Left ventricle myocardium inferior (tissue), 1 donor: ENCODE measurements around the gene IZUMO1. TPM values are rescaled to one million over a fixed set of nuclear protein-coding genes. Genes with fewer than 3 reads are reported as not detected.
"Not testable (repeated sequence)": the region's sequence is repeated elsewhere in the genome, so short reads cannot be mapped to it uniquely, and the experiment has no call there.

Experiments used
- DNase-seq: peaks from one replicate; pipeline ENCODE4 v3.0.0-alpha.2; 2020
- H3K27ac ChIP-seq: fragments of 200-600 bp; replicated peaks from 2 replicates; pipeline ENCODE4 v1.8.0; 2021
- H3K27me3 ChIP-seq: fragments of 200-600 bp; 2 replicates; pipeline ENCODE4 v1.8.0; 2021; ENCODE audit warnings: low read depth
- H3K36me3 ChIP-seq: fragments of 200-600 bp; 2 replicates; pipeline ENCODE4 v1.8.0; 2021
- H3K4me1 ChIP-seq: fragments of 200-600 bp; 2 replicates; pipeline ENCODE4 v1.8.0; 2021
- H3K4me3 ChIP-seq: fragments of 200-600 bp; 2 replicates; pipeline ENCODE4 v1.8.0; 2021; ENCODE audit warnings: mild to moderate bottlenecking, moderate library complexity
- H3K9me3 ChIP-seq: fragments of 200-600 bp; replicated peaks from 2 replicates; pipeline ENCODE4 v1.8.0; 2021
- CTCF ChIP-seq: fragments of 200-600 bp; IDR thresholded peaks from 2 replicates; pipeline ENCODE4 v1.8.0; 2021; ENCODE audit warnings: antibody characterized with exemption, mild to moderate bottlenecking, borderline replicate concordance
- intact Hi-C: fragments of 100-400 bp; cut with micrococcal nuclease; formaldehyde crosslinking; loops from one replicate; pipeline ENCODE4 v1.11.0; 2022
- long read RNA-seq: library from polyadenylated mRNA; unstranded; transcript quantifications from one replicate; pipeline ENCODE4 v2.0.0, GENCODE V29; 2021
- total RNA-seq: library from RNA; stranded (reverse); fragmentation: NEBNext Ultra II Directional; extraction: Animal tissue kit (Norgen Biotek cat#: 25700); gene quantifications from one replicate; pipeline ENCODE4 v1.2.1, GENCODE V29; 2021
- donor health status: DM: no; HTN: yes; CAD: no; lungs with severe emphysema.

IZUMO1 gene
- 0.60 TPM for total RNA-seq
- long read RNA-seq = 0 reads

DNA sequence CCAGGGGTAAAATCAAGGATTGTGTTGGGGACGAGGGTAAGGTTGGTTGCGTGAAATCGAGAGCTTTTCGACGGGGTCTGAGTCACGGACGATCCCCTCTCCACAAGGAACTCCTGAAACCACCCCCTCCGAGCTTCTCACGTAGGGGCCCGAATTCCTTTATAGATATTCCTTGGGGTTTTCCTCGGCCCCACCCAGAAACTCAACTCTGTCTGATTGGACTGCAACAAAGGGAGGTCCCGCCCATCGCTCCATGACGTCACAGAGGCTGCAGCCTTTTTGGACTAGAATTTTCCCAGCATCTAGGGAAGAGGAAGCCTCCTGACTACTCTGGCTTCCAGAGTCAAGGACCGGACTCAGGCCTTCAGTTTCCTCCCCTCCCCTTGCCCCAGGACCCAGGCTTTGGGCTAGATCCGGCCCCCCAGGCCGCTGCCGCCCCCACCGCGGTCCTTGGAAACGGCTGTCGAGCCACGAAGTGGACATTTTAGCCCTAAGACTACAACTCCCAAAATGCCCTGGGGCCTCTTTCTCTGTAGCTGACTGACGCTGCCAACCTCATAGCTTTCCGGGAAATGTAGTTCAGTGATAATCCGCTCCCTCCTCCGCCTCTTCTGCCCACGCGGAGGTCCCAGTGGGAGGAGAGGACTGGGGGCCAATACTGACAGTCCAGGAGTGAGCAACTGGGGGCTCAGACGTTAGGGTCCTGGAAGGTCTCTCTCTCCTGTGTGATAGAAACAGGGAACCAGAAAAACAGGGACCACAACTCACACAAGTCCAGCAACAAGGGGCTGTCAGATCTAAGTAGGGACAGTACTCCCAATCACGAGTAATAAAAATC lies at the start of gene IZUMO1:
IZUMO1 (minus strand) TSS at position 172 of the 838 bp plus-strand sequence. CDS start 1,050 bp downstream, outside the sequence.
- peaks cover 27% of the 10 kb centered on the region for H3K27me3 ChIP-seq
- DNase-seq = peak; percentile 84

GRCh38 chr19:48795685-48796070 lies 49.0 kb upstream of the IZUMO1 start:
- H3K4me3 ChIP-seq = no peak overlapping the region
- peaks cover 15% of the 10 kb centered on the region for H3K4me1 ChIP-seq
- intact Hi-C loops = loop anchor here (2.0 kb wide), 1 partner anchor 41 kb away; the partner anchor contains the start of gene HSD17B14
- peak; percentile 52 for DNase-seq
- H3K27ac ChIP-seq = peak overlapping the region; percentile 84
- H3K36me3 ChIP-seq = no peaks in the 10 kb centered on the region
- TF ChIP-seq CTCF = no peak
- no peaks in the 10 kb centered on the region for H3K27me3 ChIP-seq
- no peaks in the 10 kb centered on the region for H3K9me3 ChIP-seq

More for the DNA sequence above, at the start of gene IZUMO1:
- intact Hi-C loops = loop anchor here (10.0 kb wide), 1 partner anchor 102 kb away; the partner anchor contains the start of gene CA11
- Histone ChIP-seq H3K4me1 (peaks cover 28% of the 10 kb centered on the region), H3K36me3 (peaks cover 8% of the 10 kb centered on the region), H3K9me3 (no peaks in the 10 kb centered on the region), H3K27ac (peak within 1 kb of the TSS; percentile 90), H3K4me3 (peak within 1 kb of the TSS; percentile 61)
- no peak for TF ChIP-seq CTCF

DNA sequence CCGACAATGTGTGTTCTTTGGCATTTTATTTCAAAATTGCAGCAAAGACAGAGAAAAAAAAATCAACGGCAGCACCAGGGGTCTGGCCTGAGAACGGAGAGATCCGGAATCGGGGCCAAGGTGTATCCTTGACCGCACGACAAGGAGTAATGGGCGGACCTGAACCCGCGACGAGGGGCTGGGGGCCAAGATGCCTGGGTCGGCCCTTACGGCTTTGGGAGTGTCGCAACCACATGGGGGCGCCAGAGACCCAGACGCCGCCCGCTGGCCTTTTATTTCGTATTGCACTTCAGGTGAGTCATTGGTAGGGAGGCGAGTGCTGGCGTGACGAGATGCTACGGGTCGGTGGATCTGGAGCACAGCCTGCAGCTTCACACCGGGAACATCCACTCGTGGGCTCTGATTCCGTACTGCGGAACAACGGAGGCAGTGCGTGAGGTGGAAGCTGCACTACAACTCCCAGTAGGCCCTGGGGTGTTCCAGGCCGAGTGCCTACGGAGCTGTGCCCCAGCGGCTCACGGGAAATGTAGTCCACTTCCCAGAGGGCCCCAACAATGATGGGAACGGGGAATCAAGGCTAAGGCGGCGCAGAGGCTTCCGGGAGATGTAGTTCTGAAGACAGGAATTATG lies 48.5 kb upstream of the IZUMO1 start:
- intact Hi-C loops = loop anchor here (2.0 kb wide), 1 partner anchor 42 kb away; the partner anchor contains the start of gene HSD17B14
- TF ChIP-seq CTCF = peak; percentile 97
- peaks cover 15% of the 10 kb centered on the region for H3K4me1 ChIP-seq
- H3K4me3 ChIP-seq = peak overlapping the region; percentile 70
- peak; percentile 91 for DNase-seq
- H3K27ac ChIP-seq = peak overlapping the region; percentile 84
- no peaks in the 10 kb centered on the region for H3K9me3 ChIP-seq
- no peaks in the 10 kb centered on the region for H3K36me3 ChIP-seq
- no peaks in the 10 kb centered on the region for H3K27me3 ChIP-seq

DNA sequence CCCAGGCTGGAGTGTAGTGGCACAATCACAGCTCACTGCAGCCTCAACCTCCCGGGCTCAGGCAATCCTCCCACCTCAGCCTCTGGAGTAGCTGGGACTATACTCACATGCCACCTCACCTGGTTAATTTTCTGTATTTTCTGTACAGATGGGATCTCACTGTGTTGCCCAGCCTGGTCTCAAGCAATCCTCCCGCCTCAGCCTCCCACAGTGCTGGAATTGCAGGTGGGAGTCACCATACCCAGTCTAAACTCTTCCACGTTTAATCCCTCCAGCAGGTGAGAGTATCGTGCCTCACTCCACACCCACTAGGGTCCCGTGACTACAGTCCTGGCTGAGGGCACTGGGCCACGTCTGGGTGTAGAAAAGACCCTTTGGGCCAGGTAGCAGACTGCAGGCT lies 47.6 kb upstream of the IZUMO1 start:
- Histone ChIP-seq H3K27ac (no peak overlapping the region), H3K27me3 (no peaks in the 10 kb centered on the region), H3K9me3 (no peaks in the 10 kb centered on the region), H3K4me3 (no peak overlapping the region), H3K4me1 (peaks cover 15% of the 10 kb centered on the region), H3K36me3 (no peaks in the 10 kb centered on the region)
- no peak for DNase-seq
- no peak for TF ChIP-seq CTCF
- intact Hi-C loops = loop anchor here (2.0 kb wide), 1 partner anchor 43 kb away; the partner anchor contains the start of gene HSD17B14

DNA sequence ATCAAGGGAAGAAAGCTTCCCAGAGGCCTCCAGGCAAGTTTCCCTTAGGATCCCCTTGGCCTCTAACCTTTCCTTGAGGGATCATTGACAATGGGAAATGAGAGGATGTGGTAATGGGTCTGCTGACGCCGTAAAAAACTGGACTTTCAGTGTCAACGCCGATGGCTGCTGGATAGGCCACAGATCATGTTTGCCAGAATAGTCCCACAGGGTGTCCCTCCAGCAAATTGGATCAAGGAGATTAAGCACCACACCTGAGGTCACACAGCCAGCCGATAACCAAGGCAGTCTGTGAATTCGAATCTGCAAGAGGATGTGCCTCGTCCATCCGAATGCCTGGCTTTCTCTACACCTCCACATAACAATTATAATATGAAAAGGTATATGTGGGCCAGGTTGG lies 46.6 kb upstream of the IZUMO1 start:
- no peak for DNase-seq
- H3K9me3 ChIP-seq = no peaks in the 10 kb centered on the region
- no peaks in the 10 kb centered on the region for H3K27me3 ChIP-seq
- H3K4me3 ChIP-seq = no peak overlapping the region
- intact Hi-C loops = no loop called here
- H3K36me3 ChIP-seq = no peaks in the 10 kb centered on the region
- no peak overlapping the region for H3K27ac ChIP-seq
- peaks cover 15% of the 10 kb centered on the region for H3K4me1 ChIP-seq
- no peak for TF ChIP-seq CTCF

DNA sequence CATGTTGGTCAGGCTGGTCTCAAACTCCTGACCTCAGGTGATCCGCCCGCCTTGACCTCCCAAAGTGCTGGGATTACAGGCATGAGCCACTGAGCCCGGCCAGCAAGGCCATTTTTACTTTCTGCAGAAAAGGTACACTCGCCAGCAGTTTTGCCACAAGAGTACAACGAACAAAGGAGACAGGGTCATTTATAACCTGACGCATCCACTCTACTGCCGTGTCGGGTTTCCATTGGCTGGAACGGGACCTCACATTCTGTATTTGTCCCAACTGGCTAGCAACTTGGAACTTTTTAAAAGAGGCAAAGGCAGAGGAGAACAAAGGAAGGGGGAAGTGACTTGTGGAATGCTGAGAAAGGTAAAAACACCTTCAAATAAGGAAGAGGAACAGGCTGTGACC lies 40.6 kb upstream of the IZUMO1 start:
- not testable (repeated sequence) for H3K27me3 ChIP-seq, DNase-seq, H3K27ac ChIP-seq, H3K9me3 ChIP-seq, H3K36me3 ChIP-seq, H3K4me3 ChIP-seq, H3K4me1 ChIP-seq
- intact Hi-C loops = loop anchor here (5.0 kb wide), 1 partner anchor 140 kb away; the partner anchor contains the start of gene CA11

DNA sequence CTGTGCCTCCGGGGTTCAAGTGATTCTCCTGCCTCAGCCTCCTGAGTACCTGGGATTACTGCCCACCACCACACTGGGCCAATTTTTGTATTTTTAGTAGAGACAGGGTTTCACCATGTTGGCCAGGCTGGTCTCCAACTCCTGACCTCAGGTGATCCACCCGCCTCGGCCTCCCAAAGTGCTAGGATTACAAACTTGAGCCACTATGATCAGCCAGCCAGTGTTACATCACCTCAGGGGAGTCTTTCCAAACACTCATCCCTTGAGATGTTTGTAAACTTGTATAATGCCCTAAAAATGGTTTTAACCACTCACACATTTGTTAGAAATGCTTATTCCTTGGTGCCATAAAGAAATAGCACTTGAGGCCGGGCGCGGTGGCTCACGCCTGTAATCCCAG lies 39.7 kb upstream of the IZUMO1 start:
- H3K9me3 ChIP-seq, H3K27me3 ChIP-seq, H3K27ac ChIP-seq, DNase-seq, H3K4me3 ChIP-seq, H3K36me3 ChIP-seq: not testable (repeated sequence)
- peaks cover 15% of the 10 kb centered on the region for H3K4me1 ChIP-seq
- intact Hi-C loops = loop anchor here (5.0 kb wide), 1 partner anchor 139 kb away; the partner anchor contains the start of gene CA11
